ENCODE results near the gene COL4A3. TPM values are rescaled to one million over a fixed set of nuclear protein-coding genes. Genes with fewer than 3 reads are reported as not detected.

The COL4A3 gene
- total RNA-seq, 1 donor from 2014 or later = 0.32 TPM

- Mint-ChIP-seq H3K4me3 (ENCODE audit: unreplicated experiment) (no peak overlapping the region), H3K27me3 (ENCODE audit: unreplicated experiment) (peaks cover 11% of the 10 kb centered on the region), H3K4me1 (ENCODE audit: unreplicated experiment) (no peaks in the 10 kb centered on the region), H3K36me3 (ENCODE audit: unreplicated experiment) (no peaks in the 10 kb centered on the region), H3K27ac (ENCODE audit: unreplicated experiment) (no peak overlapping the region), H3K9me3 (ENCODE audit: unreplicated experiment) (no peaks in the 10 kb centered on the region)
- no peak for TF ChIP-seq CTCF (IDR thresholded peaks at IDR 0.05)
- DNase-seq (ENCODE audit: extremely low spot score, unreplicated experiment) = no peak
Observed at GRCh38 chr2:227132986-227133385, 31.4 kb upstream of the COL4A3 start.

GRCh38 chr2:227134591-227134990, 29.8 kb upstream of the COL4A3 start:
- no peaks in the 10 kb centered on the region for H3K36me3 Mint-ChIP-seq (ENCODE audit: unreplicated experiment)
- H3K4me1 Mint-ChIP-seq (ENCODE audit: unreplicated experiment) = no peaks in the 10 kb centered on the region
- no peak for TF ChIP-seq CTCF (IDR thresholded peaks at IDR 0.05)
- H3K27ac Mint-ChIP-seq (ENCODE audit: unreplicated experiment) = no peak overlapping the region
- H3K9me3 Mint-ChIP-seq (ENCODE audit: unreplicated experiment) = no peaks in the 10 kb centered on the region
- H3K4me3 Mint-ChIP-seq (ENCODE audit: unreplicated experiment) = no peak overlapping the region
- DNase-seq (ENCODE audit: extremely low spot score, unreplicated experiment) = no peak
- no peaks in the 10 kb centered on the region for H3K27me3 Mint-ChIP-seq (ENCODE audit: unreplicated experiment)

GRCh38 chr2:227141301-227141700, 23.1 kb upstream of the COL4A3 start:
- H3K27ac Mint-ChIP-seq (ENCODE audit: unreplicated experiment) = no peak overlapping the region
- H3K9me3 Mint-ChIP-seq (ENCODE audit: unreplicated experiment) = peaks cover 2% of the 10 kb centered on the region
- no peaks in the 10 kb centered on the region for H3K27me3 Mint-ChIP-seq (ENCODE audit: unreplicated experiment)
- H3K4me3 Mint-ChIP-seq (ENCODE audit: unreplicated experiment) = no peak overlapping the region
- no peak for TF ChIP-seq CTCF (IDR thresholded peaks at IDR 0.05)
- H3K36me3 Mint-ChIP-seq (ENCODE audit: unreplicated experiment) = no peaks in the 10 kb centered on the region
- H3K4me1 Mint-ChIP-seq (ENCODE audit: unreplicated experiment) = no peaks in the 10 kb centered on the region
- no peak for DNase-seq (ENCODE audit: extremely low spot score, unreplicated experiment)

GRCh38 chr2:227143895-227144294, 20.5 kb upstream of the COL4A3 start:
- no peaks in the 10 kb centered on the region for H3K27me3 Mint-ChIP-seq (ENCODE audit: unreplicated experiment)
- H3K36me3 Mint-ChIP-seq (ENCODE audit: unreplicated experiment) = no peaks in the 10 kb centered on the region
- H3K4me3 Mint-ChIP-seq (ENCODE audit: unreplicated experiment) = no peak overlapping the region
- peaks cover 3% of the 10 kb centered on the region for H3K9me3 Mint-ChIP-seq (ENCODE audit: unreplicated experiment)
- no peak for TF ChIP-seq CTCF (IDR thresholded peaks at IDR 0.05)
- no peak overlapping the region for H3K27ac Mint-ChIP-seq (ENCODE audit: unreplicated experiment)
- DNase-seq (ENCODE audit: extremely low spot score, unreplicated experiment) = no peak
- no peaks in the 10 kb centered on the region for H3K4me1 Mint-ChIP-seq (ENCODE audit: unreplicated experiment)

- H3K27me3 Mint-ChIP-seq (ENCODE audit: unreplicated experiment) = no peaks in the 10 kb centered on the region
- no peak for DNase-seq (ENCODE audit: extremely low spot score, unreplicated experiment)
- H3K27ac Mint-ChIP-seq (ENCODE audit: unreplicated experiment) = no peak overlapping the region
- H3K9me3 Mint-ChIP-seq (ENCODE audit: unreplicated experiment) = peaks cover 3% of the 10 kb centered on the region
- H3K36me3 Mint-ChIP-seq (ENCODE audit: unreplicated experiment) = peaks cover 2% of the 10 kb centered on the region
- H3K4me3 Mint-ChIP-seq (ENCODE audit: unreplicated experiment) = no peak overlapping the region
- no peak for TF ChIP-seq CTCF (IDR thresholded peaks at IDR 0.05)
- H3K4me1 Mint-ChIP-seq (ENCODE audit: unreplicated experiment) = no peaks in the 10 kb centered on the region
Observed at GRCh38 chr2:227146456-227146855, 18.0 kb upstream of the COL4A3 start.

Data from osteocyte (in vitro differentiated cells).